NCI-H1694 (cell line): Measurements from ENCODE around the gene PNLIPRP3.

Experiments
- DNase-seq: peaks from one replicate; lab custom pipeline; 2025; lab: John Stamatoyannopoulos, UW

The PNLIPRP3 gene

GRCh38 chr10:116451711-116452337 is 24.2 kb downstream of the PNLIPRP3 start:
- no peak for DNase-seq

GRCh38 chr10:116452338-116452720 is 24.7 kb downstream of the PNLIPRP3 start:
- DNase-seq: no peak

DNA sequence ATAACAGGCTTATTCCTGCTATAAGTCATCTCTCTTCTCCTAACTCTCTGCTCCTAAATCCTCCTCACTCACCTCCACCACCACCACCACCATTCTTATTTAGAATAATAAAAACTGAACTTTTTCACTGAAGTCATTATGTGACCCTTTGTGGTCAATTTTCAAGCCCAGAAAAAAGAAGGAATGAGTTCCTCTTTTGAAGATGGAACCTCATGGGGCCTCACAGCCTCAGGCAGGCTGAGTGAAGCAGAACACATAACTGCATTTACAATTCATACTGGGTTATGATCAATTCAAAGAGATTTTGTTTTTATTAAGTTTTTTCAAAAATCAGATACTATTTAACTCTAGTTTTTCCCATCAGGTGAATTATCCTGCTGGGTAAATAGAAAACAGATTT is 29.8 kb downstream of the PNLIPRP3 start:
- no peak for DNase-seq

DNA sequence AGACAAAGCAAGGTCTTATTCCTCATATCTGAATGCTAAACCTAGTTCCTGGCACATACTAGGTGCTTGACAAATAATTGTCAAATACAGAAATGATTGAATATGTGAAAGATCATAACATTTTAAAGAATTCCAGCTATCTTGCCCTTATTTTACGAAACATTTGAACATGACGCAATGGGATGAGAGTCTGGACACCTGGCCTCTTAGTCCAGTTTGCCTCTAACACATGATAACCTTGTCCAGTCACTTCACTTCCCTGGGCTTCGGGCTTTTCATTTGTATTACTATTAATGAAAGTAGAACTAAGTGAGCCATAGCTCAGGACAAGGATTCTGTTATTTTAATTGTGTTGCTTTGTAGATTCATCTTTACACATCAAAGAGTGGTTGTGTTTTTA is 32.6 kb downstream of the PNLIPRP3 start:
- no peak for DNase-seq

DNA sequence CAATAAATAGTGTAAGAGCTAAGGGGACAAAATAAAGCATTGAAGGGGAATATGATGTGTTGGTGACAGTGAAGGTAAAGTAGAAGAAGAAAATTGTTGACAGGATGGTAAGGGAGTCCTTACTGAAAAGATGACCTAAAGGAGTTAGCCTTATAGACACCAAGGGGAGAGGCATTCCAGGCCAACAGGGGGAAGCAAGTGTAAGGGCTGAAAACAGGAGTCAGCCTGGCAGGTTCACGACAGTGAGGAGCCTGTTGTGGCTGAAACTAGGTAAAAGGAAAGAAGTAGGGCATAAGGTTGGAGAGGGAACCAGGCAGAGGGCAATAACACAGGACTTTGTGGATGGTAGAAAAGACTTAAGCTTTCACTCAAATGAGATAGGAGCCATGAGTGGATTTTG is 34.0 kb downstream of the PNLIPRP3 start:
- no peak for DNase-seq

- no peak for DNase-seq
These were observed 36.6 kb downstream of the PNLIPRP3 start for GRCh38 chr10:116464257-116464656.

- DNase-seq: no peak
These were observed 37.9 kb downstream of the PNLIPRP3 start for GRCh38 chr10:116465546-116465945.

DNA sequence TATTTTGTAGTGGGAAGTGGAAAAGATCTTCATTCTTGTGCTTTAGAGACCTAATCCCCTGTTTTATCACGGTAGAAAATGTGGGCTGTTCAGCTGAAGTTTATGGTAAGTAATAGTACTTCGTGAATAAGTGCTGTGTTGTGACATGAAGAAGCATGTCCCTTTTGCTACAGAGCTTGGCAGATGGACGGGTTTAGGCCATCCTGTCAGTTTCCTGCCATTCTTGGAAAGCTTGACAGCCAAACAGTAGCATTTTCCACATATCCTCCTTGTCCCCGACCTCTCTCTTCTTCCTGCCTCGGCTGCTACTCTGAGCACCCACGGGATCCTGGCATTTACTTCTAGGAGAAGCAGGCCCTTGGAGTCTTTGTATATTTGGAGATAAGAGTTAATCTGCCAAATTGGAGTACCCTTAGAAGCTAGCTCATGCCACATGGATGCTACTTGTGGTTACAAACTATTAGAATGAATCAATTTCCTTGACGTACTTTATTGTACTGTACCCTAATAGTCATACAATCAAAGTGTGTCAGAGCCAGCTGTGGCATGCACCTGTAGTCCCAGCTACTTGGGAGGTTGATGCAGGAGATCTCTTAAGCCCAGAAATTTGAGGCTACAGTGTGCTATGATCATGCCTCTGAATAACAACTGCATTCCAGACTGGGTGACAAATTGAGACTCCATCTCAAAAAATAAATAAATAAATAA is 39.2 kb downstream of the PNLIPRP3 start:
- no peak for DNase-seq

DNA sequence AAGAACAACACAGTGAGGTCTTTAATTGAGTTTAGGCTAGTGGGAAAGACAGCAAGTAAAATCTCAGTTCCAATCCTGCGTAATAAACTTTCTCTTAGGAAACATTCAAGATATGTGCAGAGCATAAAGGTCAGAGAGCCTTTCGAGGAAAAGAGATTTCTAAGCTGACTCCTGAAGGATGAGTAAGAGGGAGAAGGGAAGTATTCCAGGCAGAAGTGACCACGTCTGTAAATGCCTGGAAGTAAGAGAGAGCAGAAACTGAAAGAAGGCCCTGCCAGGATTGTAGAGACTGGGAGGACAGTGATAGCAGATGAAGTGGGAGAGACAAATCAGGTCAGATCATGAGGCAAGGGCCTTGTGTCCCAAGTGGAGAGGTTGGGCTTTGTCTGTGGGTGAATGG is 41.8 kb downstream of the PNLIPRP3 start:
- no peak for DNase-seq

GRCh38 chr10:116470071-116470470 is 42.4 kb downstream of the PNLIPRP3 start:
- DNase-seq: no peak

DNA sequence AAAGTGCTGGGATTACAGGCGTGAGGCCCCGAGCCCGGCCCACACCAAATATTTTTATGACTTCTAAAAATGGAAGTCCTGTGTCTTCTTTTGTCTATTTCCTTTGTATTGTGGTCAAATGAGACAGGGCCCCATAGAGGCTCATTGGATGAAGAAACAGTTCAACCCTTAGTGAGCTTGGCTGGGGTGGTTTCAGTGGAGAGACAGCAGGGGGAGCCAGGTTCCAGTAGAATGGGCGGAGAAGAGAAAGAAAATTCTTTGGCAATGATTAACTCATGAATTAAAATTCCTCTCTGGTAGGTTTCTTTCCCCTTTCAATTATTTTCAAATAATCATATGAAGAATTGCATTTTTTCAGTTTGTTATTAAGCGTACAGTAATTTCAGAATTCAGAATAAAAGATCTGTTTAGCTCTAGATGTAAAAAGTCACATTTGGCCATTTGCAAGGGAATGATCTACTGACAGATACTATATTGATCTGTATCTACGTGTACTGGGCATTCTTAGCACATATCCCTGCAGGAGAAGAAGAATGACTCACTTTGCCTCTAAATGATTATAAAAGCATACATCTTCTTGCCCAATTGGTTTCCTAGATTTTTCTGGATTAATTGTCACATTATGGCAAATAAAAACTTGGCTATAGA is 43.2 kb downstream of the PNLIPRP3 start:
- no peak for DNase-seq

DNA sequence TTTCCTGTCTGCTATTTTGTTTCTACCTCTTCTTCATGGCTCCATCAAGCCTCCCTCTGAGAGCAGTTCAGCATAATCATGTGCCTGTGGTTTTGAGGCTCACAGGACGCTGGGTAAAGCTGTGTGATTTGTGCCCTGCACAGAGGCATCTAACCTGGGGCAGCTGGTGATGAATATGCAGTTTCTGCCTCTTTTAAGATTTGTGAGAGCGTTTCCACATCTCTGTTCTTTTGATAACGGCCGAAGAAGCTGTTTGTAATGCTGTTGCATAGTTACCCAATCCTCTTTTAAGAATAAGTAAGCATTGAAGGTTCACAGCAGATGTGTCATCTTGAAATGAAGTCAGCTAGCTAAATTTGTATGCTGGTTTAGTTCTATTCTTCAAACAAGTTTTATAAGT is 45.2 kb downstream of the PNLIPRP3 start:
- no peak for DNase-seq

DNA sequence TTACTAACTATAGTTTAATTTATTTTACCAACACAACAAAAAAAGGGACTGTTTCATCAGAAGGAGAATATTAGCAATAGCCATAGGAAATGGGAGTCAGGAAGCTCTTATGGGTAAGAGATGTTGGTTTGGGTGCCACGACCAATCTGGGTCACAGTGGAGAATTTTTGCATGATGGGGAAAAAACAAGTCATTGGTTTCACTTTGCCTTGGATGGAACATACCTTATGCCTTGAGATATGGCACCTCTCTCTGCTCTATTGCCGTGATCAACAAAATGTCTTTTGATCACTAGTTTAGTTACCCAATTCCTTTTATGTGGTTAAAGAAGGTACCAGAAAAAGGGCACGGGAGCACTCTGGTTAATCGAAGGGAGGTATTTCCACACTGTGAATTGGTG is 48.2 kb downstream of the PNLIPRP3 start:
- no peak for DNase-seq

DNA sequence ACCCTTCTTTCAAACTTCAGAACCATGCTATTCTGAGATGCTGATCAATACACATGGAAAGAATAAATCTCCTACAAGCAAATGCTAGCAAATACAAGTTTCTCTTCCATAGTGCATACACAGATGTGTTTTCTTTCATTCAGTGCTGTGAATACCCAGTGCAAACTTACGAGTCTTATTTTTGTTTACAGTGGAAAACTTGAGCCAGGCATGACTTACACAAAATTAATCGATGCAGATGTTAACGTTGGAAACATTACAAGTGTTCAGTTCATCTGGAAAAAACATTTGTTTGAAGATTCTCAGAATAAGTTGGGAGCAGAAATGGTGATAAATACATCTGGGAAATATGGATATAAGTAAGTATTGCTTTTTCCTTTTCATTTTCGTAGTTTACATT is 48.8 kb downstream of the PNLIPRP3 start:
- DNase-seq: no peak

- no peak for DNase-seq
These were observed 50.5 kb downstream of the PNLIPRP3 start for GRCh38 chr10:116477986-116478664.

- DNase-seq: no peak
These were observed 59.3 kb downstream of the PNLIPRP3 start for GRCh38 chr10:116486770-116487448.

- DNase-seq: no peak
These were observed 60.1 kb downstream of the PNLIPRP3 start for GRCh38 chr10:116487522-116488430.

DNA sequence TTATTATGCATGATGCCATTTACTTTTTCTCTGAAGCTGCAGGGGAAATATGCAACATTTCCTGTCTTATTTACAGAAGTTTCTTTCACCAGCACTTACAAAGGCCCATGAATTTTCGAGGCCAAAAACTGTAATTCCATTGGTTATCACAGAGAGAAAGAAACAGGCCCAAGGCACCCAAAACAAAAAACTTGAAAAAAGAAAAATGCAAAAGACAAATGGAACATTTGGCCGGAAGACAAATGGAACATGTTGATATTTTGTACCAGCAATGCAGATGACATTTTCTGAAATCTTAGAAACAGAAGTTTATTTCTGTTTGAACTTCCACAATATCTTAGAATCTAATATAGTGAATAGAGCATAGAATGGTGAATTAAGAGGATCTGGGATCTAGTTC is 61.8 kb downstream of the PNLIPRP3 start:
- no peak for DNase-seq

- no peak for DNase-seq
These were observed 62.5 kb downstream of the PNLIPRP3 start for GRCh38 chr10:116490028-116490662.

DNA sequence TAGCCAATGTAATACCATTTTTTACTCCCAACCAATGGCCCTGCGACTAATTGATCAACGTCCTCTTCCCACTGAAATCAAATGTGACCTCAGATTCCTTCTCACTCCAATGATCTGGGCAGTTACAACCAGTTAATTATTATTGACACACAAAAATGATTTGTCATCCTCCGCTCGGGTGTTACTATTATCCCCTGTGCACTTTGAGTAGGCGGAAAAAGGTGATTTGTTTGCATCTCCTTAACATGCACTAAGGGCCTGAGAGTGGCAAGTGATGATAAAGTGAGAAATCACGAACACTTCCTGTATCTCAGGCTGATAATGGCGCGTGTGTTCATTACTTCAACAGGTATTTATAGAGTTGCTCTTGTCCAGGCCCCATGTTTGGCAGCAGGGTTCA is 77.1 kb downstream of the PNLIPRP3 start:
- no peak for DNase-seq

DNA sequence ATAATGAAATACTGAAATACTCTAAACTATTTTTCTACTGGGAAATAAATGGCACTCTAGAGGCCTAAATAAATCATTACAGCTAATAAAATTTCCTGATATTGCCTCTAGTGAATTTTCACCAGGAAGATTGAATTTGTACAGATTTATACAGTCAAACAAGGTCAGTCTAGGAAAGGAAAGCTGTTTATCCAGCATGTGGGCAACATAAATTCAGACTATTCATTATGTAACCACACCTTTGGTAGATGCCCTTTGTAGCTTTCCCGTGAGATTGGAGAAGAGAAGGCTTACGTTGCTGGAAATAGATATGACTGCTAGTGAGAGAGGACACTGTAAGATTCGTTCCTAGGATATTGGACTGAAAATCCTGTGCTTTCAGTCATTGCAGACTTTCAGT is 82.9 kb downstream of the PNLIPRP3 start:
- no peak for DNase-seq
